DND-41 (cell line): ENCODE measurements around the gene GSDME.

ENCODE experiments used
- ATAC-seq: fragments of 200-7000 bp; cut with Tn5 transposase; 3 replicates; pipeline ENCODE4 v1.9.1; 2021; ENCODE audit warnings: low read depth; ENCODE audit not compliant: insufficient read depth
- DNase-seq: peaks from one replicate; pipeline ENCODE4 v3.0.0-alpha.2; 2020
- H2AFZ ChIP-seq: 2 replicates; pipeline ENCODE4 v1.6.0; 2012; ENCODE audit warnings: low read depth, low read length
- H3K27ac ChIP-seq: 2 replicates; pipeline ENCODE4 v1.5.1; 2012; ENCODE audit warnings: low read length, inconsistent platforms
- H3K27me3 ChIP-seq: fragments of 200-600 bp; sonication (generic); 2 replicates; pipeline ENCODE4 v1.6.0; 2012; ENCODE audit warnings: low read length, mild to moderate bottlenecking, inconsistent platforms; ENCODE audit not compliant: insufficient read depth, poor library complexity
- H3K36me3 ChIP-seq: 2 replicates; pipeline ENCODE4 v1.5.1; 2012; ENCODE audit warnings: low read length, inconsistent platforms; ENCODE audit not compliant: insufficient read depth
- H3K4me1 ChIP-seq: 2 replicates; pipeline ENCODE4 v1.5.1; 2012; ENCODE audit warnings: mild to moderate bottlenecking, low read length; ENCODE audit not compliant: insufficient read depth
- H3K4me2 ChIP-seq: 2 replicates; pipeline ENCODE4 v1.6.0; 2012; ENCODE audit warnings: mild to moderate bottlenecking, moderate library complexity, low read length, inconsistent platforms; ENCODE audit not compliant: insufficient read depth
- H3K4me3 ChIP-seq, 2 experiments: fragments of 200-600 bp in 1 of 2; shearing (Covaris generic) in 1 of 2; 2 replicates each; pipeline ENCODE4 v1.5.1; 2012 to 2016; ENCODE audit warnings: inconsistent platforms in 2 of 2, low read length in 2 of 2, mild to moderate bottlenecking in 2 of 2, low read depth in 1 of 2, moderate library complexity in 1 of 2
- H3K79me2 ChIP-seq: 2 replicates; pipeline ENCODE4 v1.6.0; 2012; ENCODE audit warnings: low read length, inconsistent platforms; ENCODE audit not compliant: insufficient read depth
- H3K9ac ChIP-seq: 2 replicates; pipeline ENCODE4 v1.6.0; 2012; ENCODE audit warnings: low read depth, mild to moderate bottlenecking, inconsistent platforms, low read length, moderate library complexity
- H3K9me3 ChIP-seq: 2 replicates; pipeline ENCODE4 v1.5.1; 2012; ENCODE audit warnings: low read length, moderate library complexity, mild to moderate bottlenecking, inconsistent platforms; ENCODE audit not compliant: insufficient read depth, severe bottlenecking
- H4K20me1 ChIP-seq: 2 replicates; pipeline ENCODE4 v1.6.0; 2012; ENCODE audit warnings: low read length; ENCODE audit not compliant: insufficient read depth
- CTCF ChIP-seq: IDR thresholded peaks from 2 replicates; pipeline ENCODE4 v1.5.1; 2012; ENCODE audit warnings: borderline replicate concordance, low read length, moderate library complexity, mild to moderate bottlenecking; ENCODE audit not compliant: poor library complexity, severe bottlenecking; ENCODE audit errors: extremely low read depth
- EZH2 ChIP-seq: IDR thresholded peaks from 3 replicates; pipeline ENCODE4 v1.6.1; 2012; ENCODE audit warnings: borderline replicate concordance, low read depth, mild to moderate bottlenecking, moderate library complexity, low read length, inconsistent platforms; ENCODE audit not compliant: severe bottlenecking

The GSDME gene

GRCh38 chr7:24709051-24709450, 48.2 kb downstream of the GSDME start:
- TF ChIP-seq EZH2 (no peak), CTCF (no peak)
- no peak overlapping the region for H2AFZ ChIP-seq
- no peaks in the 10 kb centered on the region for H4K20me1 ChIP-seq
- H3K79me2 ChIP-seq = no peaks in the 10 kb centered on the region
- H3K4me1 ChIP-seq = no peaks in the 10 kb centered on the region
- ATAC-seq (no peak), DNase-seq (no peak)
- H3K27me3 ChIP-seq = no peaks in the 10 kb centered on the region
- H3K27ac ChIP-seq = no peak overlapping the region
- no peak overlapping the region for H3K9ac ChIP-seq
- H3K4me3 ChIP-seq = no peak overlapping the region
- no peaks in the 10 kb centered on the region; the same call in 1 of the 2 replicates for H3K36me3 ChIP-seq
- H3K9me3 ChIP-seq = no peaks in the 10 kb centered on the region
- no peak overlapping the region for H3K4me2 ChIP-seq

GRCh38 chr7:24707988-24708615, 49.2 kb downstream of the GSDME start:
- Histone ChIP-seq H3K4me1 (no peaks in the 10 kb centered on the region), H3K9ac (no peak overlapping the region), H3K36me3 (no peaks in the 10 kb centered on the region; the same call in 1 of the 2 replicates), H3K9me3 (no peaks in the 10 kb centered on the region), H3K4me3 (no peak overlapping the region), H3K4me2 (no peak overlapping the region), H2AFZ (no peak overlapping the region), H3K79me2 (no peaks in the 10 kb centered on the region), H4K20me1 (no peaks in the 10 kb centered on the region), H3K27ac (no peak overlapping the region), H3K27me3 (no peaks in the 10 kb centered on the region)
- TF ChIP-seq CTCF (no peak), EZH2 (no peak)
- no peak for DNase-seq
- no peak for ATAC-seq

GRCh38 chr7:24706211-24707170, 50.8 kb downstream of the GSDME start:
- DNase-seq = no peak
- H4K20me1 ChIP-seq = no peaks in the 10 kb centered on the region
- H3K9ac ChIP-seq = no peak overlapping the region
- no peaks in the 10 kb centered on the region for H3K79me2 ChIP-seq
- no peaks in the 10 kb centered on the region for H3K27me3 ChIP-seq
- no peaks in the 10 kb centered on the region for H3K4me1 ChIP-seq
- no peak overlapping the region for H3K27ac ChIP-seq
- ATAC-seq = no peak
- TF ChIP-seq CTCF (no peak), EZH2 (no peak)
- no peaks in the 10 kb centered on the region; the same call in 1 of the 2 replicates for H3K36me3 ChIP-seq
- H2AFZ ChIP-seq = no peak overlapping the region
- no peaks in the 10 kb centered on the region for H3K9me3 ChIP-seq
- H3K4me3 ChIP-seq = no peak overlapping the region
- H3K4me2 ChIP-seq = no peak overlapping the region
